CD14-positive monocyte (primary cell): Measurements from ENCODE around the gene RMI2. TPM values are rescaled to one million over a fixed set of nuclear protein-coding genes. Genes with fewer than 3 reads are reported as not detected.

Experiments used
- DNase-seq, 3 donors: peaks; one replicate each; pipeline ENCODE4 v3.0.0-alpha.2; 2011 to 2022
- H2AFZ ChIP-seq: 2 replicates; pipeline ENCODE4 v1.6.0; 2012; ENCODE audit warnings: mild to moderate bottlenecking, low read depth, low read length, inconsistent platforms; ENCODE audit not compliant: insufficient read depth, poor library complexity, severe bottlenecking
- H3K27ac ChIP-seq, 2 donors: 1 replicate in 1 of 2; 2 replicates in 1 of 2; pipeline ENCODE4 v1.5.1; 2012 to 2013; ENCODE audit warnings: low read length in 2 of 2, control low read depth in 1 of 2, inconsistent platforms in 1 of 2, low read depth in 1 of 2, mild to moderate bottlenecking in 1 of 2
- H3K27me3 ChIP-seq, 2 donors: one replicate each; pipeline versions ENCODE4 v1.6.0 to v1.6.1; 2011 to 2013; ENCODE audit warnings: low read length in 2 of 2; ENCODE audit not compliant: control insufficient read depth in 2 of 2, insufficient read depth in 2 of 2
- H3K36me3 ChIP-seq, 2 donors: replicated peaks in 1 of 2; 1 replicate in 1 of 2; 2 replicates in 1 of 2; pipeline versions ENCODE4 v1.5.1 to v1.6.1; 2012 to 2013; ENCODE audit warnings: low read length in 2 of 2, control low read depth in 1 of 2, inconsistent platforms in 1 of 2, mild to moderate bottlenecking in 1 of 2; ENCODE audit not compliant: insufficient read depth in 2 of 2, control insufficient read depth in 1 of 2
- H3K4me1 ChIP-seq, 2 donors: 1 replicate in 1 of 2; 2 replicates in 1 of 2; pipeline versions ENCODE4 v1.5.1 to v1.6.1; 2012 to 2013; ENCODE audit warnings: low read length in 2 of 2, control low read depth in 1 of 2, inconsistent platforms in 1 of 2, mild to moderate bottlenecking in 1 of 2, moderate library complexity in 1 of 2; ENCODE audit not compliant: insufficient read depth in 2 of 2, control insufficient read depth in 1 of 2
- H3K4me2 ChIP-seq: replicated peaks from 2 replicates; pipeline ENCODE3; 2012; ENCODE audit warnings: low read length, moderate library complexity, mild to moderate bottlenecking; ENCODE audit not compliant: poor library complexity, severe bottlenecking; ENCODE audit errors: extremely low read depth
- H3K4me3 ChIP-seq, 3 experiments: fragments of 200-600 bp in 1 of 3; sonication (generic) in 1 of 3; replicated peaks in 1 of 3; 1 replicate in 2 of 3; 2 replicates in 1 of 3; pipeline ENCODE4 v1.5.1; 2011 to 2013; ENCODE audit warnings: low read length in 3 of 3, mild to moderate bottlenecking in 3 of 3, control low read depth in 2 of 3, low read depth in 2 of 3, inconsistent platforms in 1 of 3, moderate library complexity in 1 of 3
- H3K79me2 ChIP-seq: 2 replicates; pipeline ENCODE4 v1.6.0; 2012; ENCODE audit warnings: mild to moderate bottlenecking, control low read depth, inconsistent platforms, low read length, moderate library complexity; ENCODE audit not compliant: insufficient read depth
- H3K9ac ChIP-seq: 2 replicates; pipeline ENCODE4 v1.6.0; 2017; ENCODE audit warnings: low read length, mild to moderate bottlenecking; ENCODE audit not compliant: insufficient read depth, poor library complexity, severe bottlenecking
- H3K9me3 ChIP-seq, 2 donors: replicated peaks in 1 of 2; 1 replicate in 1 of 2; 2 replicates in 1 of 2; pipeline versions ENCODE4 v1.5.1 to v1.6.1; 2012 to 2013; ENCODE audit warnings: low read length in 2 of 2, control low read depth in 1 of 2; ENCODE audit not compliant: control insufficient read depth in 1 of 2, insufficient read depth in 1 of 2
- H4K20me1 ChIP-seq: 2 replicates; pipeline ENCODE4 v1.6.0; 2012; ENCODE audit warnings: mild to moderate bottlenecking, low read length, control low read depth, moderate library complexity; ENCODE audit not compliant: insufficient read depth
- H3K27ac Mint-ChIP-seq, 7 donors: one replicate each; pipeline ENCODE4 v1.8.0; 2020; ENCODE audit warnings: mild to moderate bottlenecking in 7 of 7, mixed read lengths in 7 of 7, moderate library complexity in 6 of 7, inconsistent platforms in 2 of 7
- H3K27me3 Mint-ChIP-seq, 3 donors: one replicate each; pipeline ENCODE4 v1.8.0; 2021 to 2022; ENCODE audit warnings: low read depth in 3 of 3, mild to moderate bottlenecking in 3 of 3, mixed read lengths in 3 of 3, moderate library complexity in 3 of 3, inconsistent platforms in 1 of 3
- H3K36me3 Mint-ChIP-seq, 2 donors: one replicate each; pipeline ENCODE4 v1.8.0; 2020; ENCODE audit warnings: mixed read lengths in 2 of 2, inconsistent platforms in 1 of 2, mild to moderate bottlenecking in 1 of 2
- H3K4me1 Mint-ChIP-seq: one replicate; pipeline ENCODE4 v1.8.0; 2020; ENCODE audit warnings: mild to moderate bottlenecking, mixed read lengths
- H3K4me3 Mint-ChIP-seq, 2 donors: one replicate each; pipeline ENCODE4 v1.8.0; 2020; ENCODE audit warnings: mild to moderate bottlenecking in 2 of 2, mixed read lengths in 2 of 2, moderate library complexity in 1 of 2
- H3K9me3 Mint-ChIP-seq, 7 donors: one replicate each; pipeline ENCODE4 v1.8.0; 2020 to 2022; ENCODE audit warnings: mixed read lengths in 7 of 7, mild to moderate bottlenecking in 6 of 7, moderate library complexity in 6 of 7, inconsistent platforms in 2 of 7
- CTCF ChIP-seq: fragments of 200-600 bp; IDR thresholded peaks from one replicate; pipeline ENCODE4 v1.8.0; 2022; ENCODE audit warnings: antibody characterized with exemption, mild to moderate bottlenecking
- WGBS: methylation state at CpG from one replicate; pipeline ENCODE4 v1.1.5; 2013; ENCODE audit warnings: missing lambda C conversion rate; ENCODE audit not compliant: insufficient coverage; 5-methylcytosine and 5-hydroxymethylcytosine counted together
- intact Hi-C, 2 donors: fragments of 100-400 bp; cut with micrococcal nuclease; formaldehyde crosslinking; loops; one replicate each; pipeline versions ENCODE4 v1.15.0 to v1.15.1; 2023
- polyA plus RNA-seq, 3 donors: library from polyadenylated mRNA; depleted of rRNA in 1 of 3; unstranded in 2 of 3; stranded (reverse) in 1 of 3; fragments of 300-500 nt in 2 of 3; fragments of >200 nt in 1 of 3; fragmentation: Illumina TruSeq in 2 of 3; gene quantifications; 1 replicate in 2 of 3; 2 replicates in 1 of 3; pipeline ENCODE4 v1.2.3, GENCODE V29; 2012 to 2021

RMI2 gene
- polyA plus RNA-seq, 3 donors, result 0.17 to 0.24 (median 0.23) TPM

- H3K27ac Mint-ChIP-seq, result no peak overlapping the region
- no peak overlapping the region for H3K4me2 ChIP-seq
Measured at GRCh38 chr16:11346700-11347319, 1.6 kb downstream of the RMI2 start.

GRCh38 chr16:11347831-11348230, 2.6 kb downstream of the RMI2 start:
- no peaks in the 10 kb centered on the region for H3K9me3 ChIP-seq
- H3K9ac ChIP-seq, result no peak overlapping the region
- Mint-ChIP-seq H3K27ac (no peak overlapping the region), H3K9me3 (peaks cover 0 to 1% (median 0%) of the 10 kb centered on the region in 7 donors), H3K4me3 (no peak overlapping the region), H3K27me3 (peaks cover 1 to 4% (median 3%) of the 10 kb centered on the region in 3 donors), H3K4me1 (peaks cover 53% of the 10 kb centered on the region), H3K36me3 (peaks cover 5 to 11% of the 10 kb centered on the region in 2 donors)
- H3K27ac ChIP-seq, result no peak overlapping the region
- H3K4me1 ChIP-seq, result peaks cover 47 to 62% of the 10 kb centered on the region in 2 donors
- intact Hi-C loops, result loop anchor here (5.0 kb wide), 2 partner anchors 36 to 91 kb away; partner anchors contain the start of gene SOCS1 (in 1 of the 2)
- TF ChIP-seq CTCF, result no peak
- 100% methylated on average over 1 of the region's 7 CpGs for WGBS
- no peaks in the 10 kb centered on the region for H4K20me1 ChIP-seq
- H3K4me3 ChIP-seq, result no peak overlapping the region
- H3K27me3 ChIP-seq, result no peaks in the 10 kb centered on the region
- no peaks in the 10 kb centered on the region for H3K36me3 ChIP-seq
- H3K79me2 ChIP-seq, result peaks cover 54% of the 10 kb centered on the region
- H2AFZ ChIP-seq, result no peak overlapping the region
- no peak for DNase-seq
- no peak overlapping the region for H3K4me2 ChIP-seq

More at GRCh38 chr16:11346700-11347319, 1.6 kb downstream of the RMI2 start:
- intact Hi-C loops, result loop anchor here (5.0 kb wide), 2 partner anchors 35 to 90 kb away; partner anchors contain the start of gene SOCS1 (in 1 of the 2)
- Histone ChIP-seq H3K27ac (no peak overlapping the region), H4K20me1 (no peaks in the 10 kb centered on the region), H3K36me3 (no peaks in the 10 kb centered on the region), H3K4me3 (no peak overlapping the region), H3K4me1 (peaks cover 47 to 62% of the 10 kb centered on the region in 2 donors), H3K9ac (no peak overlapping the region), H3K9me3 (no peaks in the 10 kb centered on the region), H3K27me3 (no peaks in the 10 kb centered on the region), H2AFZ (no peak overlapping the region), H3K79me2 (peaks cover 46% of the 10 kb centered on the region)
- H3K4me3 Mint-ChIP-seq, result no peak overlapping the region
- TF ChIP-seq CTCF, result no peak
- no peaks in the 10 kb centered on the region for H3K9me3 Mint-ChIP-seq
- peaks cover 53% of the 10 kb centered on the region for H3K4me1 Mint-ChIP-seq
- peaks cover 1 to 4% (median 1%) of the 10 kb centered on the region in 3 donors for H3K27me3 Mint-ChIP-seq
- WGBS, result 98% methylated on average over 6 of the region's 9 CpGs
- no peak for DNase-seq
- H3K36me3 Mint-ChIP-seq, result peaks cover 4 to 5% of the 10 kb centered on the region in 2 donors
